ENCODE measurements around the gene MRPL10.

The MRPL10 gene

GRCh38 chr17:47844227-47844626 lies 12.9 kb upstream of the MRPL10 start:
- Histone ChIP-seq H3K4me1 (ENCODE audit: insufficient read depth, low read length) (peaks cover 27% of the 10 kb centered on the region), H3K36me3 (ENCODE audit: insufficient read depth, low read length) (peaks cover 3% of the 10 kb centered on the region; the same call in 1 of the 2 replicates), H3K4me3 (ENCODE audit: low read depth in 1 of 2, low read length in 2 of 2) (no peak overlapping the region), H3K9ac (ENCODE audit: low read depth, low read length) (no peak overlapping the region), H2AFZ (ENCODE audit: low read depth, low read length) (no peak overlapping the region), H3K27ac (ENCODE audit: low read length) (no peak overlapping the region), H3K9me3 (ENCODE audit: insufficient read depth, low read length, severe bottlenecking) (no peaks in the 10 kb centered on the region), H4K20me1 (ENCODE audit: insufficient read depth, low read length) (no peaks in the 10 kb centered on the region), H3K27me3 (ENCODE audit: insufficient read depth, low read length, poor library complexity) (peaks cover 9% of the 10 kb centered on the region), H3K79me2 (ENCODE audit: insufficient read depth, low read length) (peaks cover 8% of the 10 kb centered on the region), H3K4me2 (ENCODE audit: insufficient read depth, low read length) (no peak overlapping the region)
- ATAC-seq (ENCODE audit: insufficient read depth, low read depth), result no peak
- no peak for DNase-seq
- no peak for TF ChIP-seq CTCF (IDR thresholded peaks at IDR 0.05; ENCODE audit: borderline replicate concordance, extremely low read depth, low read length, poor library complexity, severe bottlenecking)
- TF ChIP-seq EZH2 (IDR thresholded peaks at IDR 0.05; ENCODE audit: borderline replicate concordance, low read depth, low read length, severe bottlenecking), result no peak

- H3K27ac ChIP-seq (ENCODE audit: low read length), result no peak overlapping the region
- DNase-seq, result no peak
- H3K9me3 ChIP-seq (ENCODE audit: insufficient read depth, low read length, severe bottlenecking), result no peaks in the 10 kb centered on the region
- H3K4me1 ChIP-seq (ENCODE audit: insufficient read depth, low read length), result peaks cover 28% of the 10 kb centered on the region
- no peak for TF ChIP-seq CTCF (IDR thresholded peaks at IDR 0.05; ENCODE audit: borderline replicate concordance, extremely low read depth, low read length, poor library complexity, severe bottlenecking)
- TF ChIP-seq EZH2 (IDR thresholded peaks at IDR 0.05; ENCODE audit: borderline replicate concordance, low read depth, low read length, severe bottlenecking), result no peak
- H2AFZ ChIP-seq (ENCODE audit: low read depth, low read length), result no peak overlapping the region
- no peak overlapping the region for H3K9ac ChIP-seq (ENCODE audit: low read depth, low read length)
- no peak for ATAC-seq (ENCODE audit: insufficient read depth, low read depth)
- no peak overlapping the region for H3K4me2 ChIP-seq (ENCODE audit: insufficient read depth, low read length)
- peaks cover 5% of the 10 kb centered on the region for H3K27me3 ChIP-seq (ENCODE audit: insufficient read depth, low read length, poor library complexity)
- H3K4me3 ChIP-seq (ENCODE audit: low read depth in 1 of 2, low read length in 2 of 2), result no peak overlapping the region
- no peaks in the 10 kb centered on the region for H4K20me1 ChIP-seq (ENCODE audit: insufficient read depth, low read length)
- H3K79me2 ChIP-seq (ENCODE audit: insufficient read depth, low read length), result peaks cover 8% of the 10 kb centered on the region
- H3K36me3 ChIP-seq (ENCODE audit: insufficient read depth, low read length), result peaks cover 9% of the 10 kb centered on the region
These were observed 12.0 kb upstream of the MRPL10 start for GRCh38 chr17:47843391-47843730.

- no peaks in the 10 kb centered on the region for H4K20me1 ChIP-seq (ENCODE audit: insufficient read depth, low read length)
- no peak for TF ChIP-seq EZH2 (IDR thresholded peaks at IDR 0.05; ENCODE audit: borderline replicate concordance, low read depth, low read length, severe bottlenecking)
- no peak for TF ChIP-seq CTCF (IDR thresholded peaks at IDR 0.05; ENCODE audit: borderline replicate concordance, extremely low read depth, low read length, poor library complexity, severe bottlenecking)
- H3K9me3 ChIP-seq (ENCODE audit: insufficient read depth, low read length, severe bottlenecking), result no peaks in the 10 kb centered on the region
- H3K36me3 ChIP-seq (ENCODE audit: insufficient read depth, low read length), result peaks cover 16% of the 10 kb centered on the region
- H3K4me1 ChIP-seq (ENCODE audit: insufficient read depth, low read length), result peaks cover 28% of the 10 kb centered on the region
- peaks cover 8% of the 10 kb centered on the region for H3K79me2 ChIP-seq (ENCODE audit: insufficient read depth, low read length)
- peak overlapping the region; percentile 92 for H2AFZ ChIP-seq (ENCODE audit: low read depth, low read length)
- H3K27ac ChIP-seq (ENCODE audit: low read length), result peak overlapping the region; percentile 68
- no peak for ATAC-seq (ENCODE audit: insufficient read depth, low read depth)
- peak overlapping the region; percentile 70 for H3K4me2 ChIP-seq (ENCODE audit: insufficient read depth, low read length)
- H3K4me3 ChIP-seq (ENCODE audit: low read depth in 1 of 2, low read length in 2 of 2), result peak overlapping the region; percentile 46 to 74; a peak in 3 of 4 replicates
- H3K9ac ChIP-seq (ENCODE audit: low read depth, low read length), result peak overlapping the region; percentile 69
- no peak for DNase-seq
- H3K27me3 ChIP-seq (ENCODE audit: insufficient read depth, low read length, poor library complexity), result peaks cover 5% of the 10 kb centered on the region
These were observed 10.3 kb upstream of the MRPL10 start for GRCh38 chr17:47841488-47842291.

Measured in DND-41 (cell line).